ENCODE results near the gene WASF2. TPM values are rescaled to one million over a fixed set of nuclear protein-coding genes. Genes with fewer than 3 reads are reported as not detected.

WASF2 gene
- total RNA-seq, 1 experiment from 2014 or later, result 65.9 TPM

- no peak overlapping the region; a peak in 1 of 5 replicates for H3K4me3 Mint-ChIP-seq
- Histone ChIP-seq H3K9ac (ENCODE audit: extremely low read depth, insufficient read length, low read length) (no peak overlapping the region), H4K91ac (ENCODE audit: insufficient read length, low read depth, low read length) (no peak overlapping the region)
Observed at GRCh38 chr1:27535386-27535785, 45.4 kb upstream of the WASF2 start.

More at GRCh38 chr1:27535386-27535785, 45.4 kb upstream of the WASF2 start:
- no CpG with 5 or more reads among the region's 2 CpGs for WGBS (ENCODE audit: extremely low coverage, insufficient read length, low lambda C conversion rate)
- Histone ChIP-seq H4K5ac (ENCODE audit: insufficient read length, low read depth, low read length) (no peak overlapping the region), H2AK5ac (ENCODE audit: insufficient read length, low read length) (no peak overlapping the region), H3K27ac (ENCODE audit: insufficient read length, low read depth, low read length) (no peak overlapping the region), H2AFZ (ENCODE audit: low read length) (no peak overlapping the region), H3K79me2 (ENCODE audit: insufficient read depth, low read length) (no peaks in the 10 kb centered on the region), H2BK20ac (ENCODE audit: low read depth, low read length, poor library complexity, severe bottlenecking) (no peak overlapping the region), H3K56ac (ENCODE audit: insufficient read length, low read depth, low read length) (no peak overlapping the region), H3K9me3 (ENCODE audit: control insufficient read depth, low read depth, low read length) (no peaks in the 10 kb centered on the region), H2BK5ac (ENCODE audit: insufficient read length, low read length) (no peak overlapping the region), H3T11ph (ENCODE audit: low read length) (no peak overlapping the region), H3K4me2 (ENCODE audit: insufficient read depth, insufficient read length, low read length) (no peak overlapping the region), H2BK120ac (ENCODE audit: low read depth, low read length, poor library complexity, severe bottlenecking) (no peak overlapping the region), H2BK12ac (ENCODE audit: insufficient read length, low read depth, low read length) (no peak overlapping the region), H3K27me3 (ENCODE audit: insufficient read depth, low read length) (no peaks in the 10 kb centered on the region), H3K4me1 (ENCODE audit: insufficient read depth, low read length) (peaks cover 7% of the 10 kb centered on the region; the same call in 1 of the 2 replicates), H4K20me1 (ENCODE audit: control insufficient read depth, insufficient read depth, insufficient read length) (no peaks in the 10 kb centered on the region), H3K79me1 (ENCODE audit: insufficient read depth, low read depth, low read length, poor library complexity, severe bottlenecking) (no peaks in the 10 kb centered on the region), H2BK15ac (ENCODE audit: low read depth, low read length) (no peak overlapping the region), H3K14ac (ENCODE audit: insufficient read depth, low read length) (no peak overlapping the region), H3K18ac (ENCODE audit: insufficient read length, low read depth, low read length) (no peak overlapping the region), H3K23ac (ENCODE audit: insufficient read length, low read depth, low read length) (no peak overlapping the region), H3K4ac (ENCODE audit: low read depth, low read length) (no peak overlapping the region), H3K23me2 (ENCODE audit: insufficient read length, low read depth, low read length, poor library complexity, severe bottlenecking) (no peaks in the 10 kb centered on the region), H4K8ac (replicated peaks; ENCODE audit: insufficient read length, low read depth, low read length) (no peak overlapping the region)
- Mint-ChIP-seq H3K9me3 (no peaks in the 10 kb centered on the region), H3K27ac (peak overlapping the region in 2 of 3 experiments; percentile 22 to 65; a peak in 2 of 7 replicates), H3K27me3 (ENCODE audit: low read depth) (no peaks in the 10 kb centered on the region; the same call in none of the 2 replicates), H3K36me3 (ENCODE audit: insufficient read depth in 1 of 3, low read depth in 3 of 3) (peaks cover 14 to 22% (median 19%) of the 10 kb centered on the region in 3 experiments; a peak in 6 of 7 replicates), H3K4me1 (peaks cover 42 to 69% of the 10 kb centered on the region in 2 experiments)
- no peak for DNase-seq
- TF ChIP-seq CTCF (conservative IDR thresholded peaks at IDR 0.05), result no peak
